Suprapubic skin (tissue), 4 donors: ENCODE results near the gene MAP3K6.

Experiments
- EP300 ChIP-seq: sonication (generic); formaldehyde crosslinking; IDR thresholded peaks from one replicate; pipeline ENCODE4 v1.6.1; 2017; ENCODE audit warnings: antibody characterized with exemption
- POLR2A ChIP-seq, 2 donors: fragments of 450-650 bp; IDR thresholded peaks; one replicate each; pipeline ENCODE4 v1.6.1; 2017; ENCODE audit warnings: antibody characterized with exemption in 2 of 2, mild to moderate bottlenecking in 2 of 2, moderate library complexity in 2 of 2
- POLR2AphosphoS5 ChIP-seq, 3 donors: sonication (generic); formaldehyde crosslinking; IDR thresholded peaks; one replicate each; pipeline ENCODE4 v1.6.1; 2017; ENCODE audit warnings: antibody characterized with exemption in 3 of 3
- TF ChIP-seq, protein P1 (sequence below), 2 donors: fragments of 200-600 bp in 1 of 2; fragments of 450-650 bp in 1 of 2; sonication (generic) in 1 of 2; IDR thresholded peaks; one replicate each; pipeline ENCODE4 v1.5.1; 2016 to 2019; ENCODE audit warnings: antibody characterized with exemption in 2 of 2, mild to moderate bottlenecking in 1 of 2, moderate library complexity in 1 of 2

DNA sequence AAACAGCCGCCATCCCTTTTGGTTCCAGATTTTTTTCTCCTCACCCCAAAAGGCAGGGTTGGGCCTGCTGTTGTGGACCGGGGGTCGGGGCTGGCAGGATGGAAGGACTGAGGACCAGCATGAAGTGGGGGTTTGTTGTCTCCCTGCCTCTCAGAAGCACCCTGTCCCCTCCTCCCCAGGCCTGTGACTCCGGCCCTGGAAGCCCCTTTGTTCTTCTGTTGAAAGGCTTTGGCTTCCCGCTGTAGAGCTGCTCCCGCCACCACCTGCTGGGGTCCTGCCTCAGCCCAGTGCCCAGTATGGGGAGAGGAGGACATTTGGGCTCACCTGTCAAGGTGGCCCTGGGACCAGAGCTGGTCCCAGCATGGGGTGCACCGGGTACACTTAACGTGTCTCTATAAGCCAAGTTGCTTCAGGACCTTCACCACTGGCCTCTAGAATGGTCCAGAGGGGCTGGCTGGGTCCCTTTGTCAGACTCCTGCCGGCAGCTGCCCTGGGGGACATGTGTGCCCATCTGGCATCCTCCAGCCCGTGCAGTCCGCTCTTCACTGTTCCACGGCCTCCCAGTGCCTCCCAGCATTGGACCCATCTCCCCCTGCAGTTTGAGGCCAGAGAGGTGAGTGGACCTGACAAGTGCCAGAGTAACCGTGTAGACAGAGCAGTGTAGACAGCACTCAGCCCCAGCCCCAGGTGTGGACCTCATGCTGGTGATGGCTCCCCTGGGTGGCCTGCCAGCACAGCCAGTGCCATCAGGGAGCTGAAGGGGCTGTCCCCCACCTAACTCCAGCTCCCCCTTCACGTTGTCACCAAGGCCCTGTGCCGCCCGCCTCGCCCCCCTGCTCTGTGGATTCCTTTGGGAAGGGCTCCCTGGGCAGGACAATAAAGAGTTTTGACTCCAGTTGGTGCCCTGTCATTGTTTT lies 31.0 kb downstream of the MAP3K6 start:
- no peak for TF ChIP-seq POLR2A (IDR thresholded peaks at IDR 0.05)
- TF ChIP-seq, protein P1, sequence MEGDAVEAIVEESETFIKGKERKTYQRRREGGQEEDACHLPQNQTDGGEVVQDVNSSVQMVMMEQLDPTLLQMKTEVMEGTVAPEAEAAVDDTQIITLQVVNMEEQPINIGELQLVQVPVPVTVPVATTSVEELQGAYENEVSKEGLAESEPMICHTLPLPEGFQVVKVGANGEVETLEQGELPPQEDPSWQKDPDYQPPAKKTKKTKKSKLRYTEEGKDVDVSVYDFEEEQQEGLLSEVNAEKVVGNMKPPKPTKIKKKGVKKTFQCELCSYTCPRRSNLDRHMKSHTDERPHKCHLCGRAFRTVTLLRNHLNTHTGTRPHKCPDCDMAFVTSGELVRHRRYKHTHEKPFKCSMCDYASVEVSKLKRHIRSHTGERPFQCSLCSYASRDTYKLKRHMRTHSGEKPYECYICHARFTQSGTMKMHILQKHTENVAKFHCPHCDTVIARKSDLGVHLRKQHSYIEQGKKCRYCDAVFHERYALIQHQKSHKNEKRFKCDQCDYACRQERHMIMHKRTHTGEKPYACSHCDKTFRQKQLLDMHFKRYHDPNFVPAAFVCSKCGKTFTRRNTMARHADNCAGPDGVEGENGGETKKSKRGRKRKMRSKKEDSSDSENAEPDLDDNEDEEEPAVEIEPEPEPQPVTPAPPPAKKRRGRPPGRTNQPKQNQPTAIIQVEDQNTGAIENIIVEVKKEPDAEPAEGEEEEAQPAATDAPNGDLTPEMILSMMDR (IDR thresholded peaks at IDR 0.05) = no peak
- no peak for TF ChIP-seq POLR2AphosphoS5 (IDR thresholded peaks at IDR 0.05)
- TF ChIP-seq EP300 = no peak
